ENCODE results near the gene ZNF431. TPM values are rescaled to one million over a fixed set of nuclear protein-coding genes. Genes with fewer than 3 reads are reported as not detected.

The ZNF431 gene
- total and polyA plus RNA-seq, 9 of the 15 experiments (the other 6 are each of a cell fraction or from before 2014, with no cell fraction given) = 3.3 to 24.8 (median 13.5) TPM

DNA sequence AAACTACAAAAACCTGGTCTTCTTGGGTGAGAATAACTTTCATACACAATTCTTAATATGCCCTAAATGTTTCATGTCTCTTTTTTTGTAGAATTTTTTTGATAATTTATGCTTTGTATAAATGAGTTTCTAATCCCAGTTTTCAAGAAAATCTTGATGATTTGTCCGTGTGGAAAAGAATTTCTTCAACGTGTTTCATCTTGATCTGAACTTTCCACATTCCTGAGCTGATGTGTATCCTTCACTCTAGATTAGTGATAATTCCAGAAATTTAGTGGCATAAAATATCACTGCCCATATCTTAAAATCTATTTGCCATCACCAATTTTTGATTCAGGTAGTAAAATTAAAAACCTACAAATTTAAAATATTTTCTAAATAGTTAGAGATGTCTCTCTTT is 24.6 kb downstream of the ZNF431 start:
- ATAC-seq = no peak

GRCh38 chr19:21197590-21198295 is 55.9 kb downstream of the ZNF431 start:
- Histone ChIP-seq H3K9me3 (replicated peaks; ENCODE audit: control insufficient read depth, insufficient read depth, low read depth, low read length) (0 out of 2 replicates have a peak, but pooled peaks cover 2% of the 10 kb centered on the region), H3K9ac (ENCODE audit: insufficient read depth in 1 of 2, low read depth in 2 of 2, low read length in 2 of 2) (peak overlapping the region in 1 of 2 experiments; percentile 36; a peak in 2 of 4 replicates), H3K9me1 (ENCODE audit: control insufficient read depth, insufficient read depth, low read length) (no peaks in the 10 kb centered on the region), H3K36me3 (ENCODE audit: control insufficient read depth, insufficient read depth, low read length) (no peaks in the 10 kb centered on the region), H3K27me3 (ENCODE audit: control insufficient read depth in 2 of 2, insufficient read depth in 2 of 2, low read length in 2 of 2) (no peaks in the 10 kb centered on the region), H2AFZ (ENCODE audit: low read depth, low read length) (peak overlapping the region; percentile 87), H3K27ac (ENCODE audit: extremely low read depth, low read depth, low read length) (peak overlapping the region; percentile 74), H3K79me2 (ENCODE audit: control insufficient read depth, insufficient read depth, low read length) (no peaks in the 10 kb centered on the region), H3K4me1 (replicated peaks in 1 of 2; ENCODE audit: control insufficient read depth in 2 of 2, insufficient read depth in 2 of 2, low read length in 2 of 2) (peaks cover 0 to 10% of the 10 kb centered on the region in 2 experiments; a peak in 2 of 5 replicates), H3K4me3 (no peak overlapping the region), H3K4me2 (ENCODE audit: insufficient read depth, low read length) (peak overlapping the region; percentile 47), H4K20me1 (replicated peaks; ENCODE audit: control insufficient read depth, insufficient read depth, low read length) (no peaks in the 10 kb centered on the region)
- POLR2A ChIA-PET = interaction anchor here (0.9 to 1.5 kb wide), 5 partner anchors 10 to 263 kb away, joined by 3 to 5 read pairs (median 3); partner anchors contain the start of genes ZNF431 and ZNF714
- ATAC-seq (peak; percentile 78), FAIRE-seq (peak; percentile 44), DNase-seq (ENCODE audit: extremely low read depth in 1 of 4, low spot score in 3 of 4) (peak in 1 of 4 experiments; percentile 74)
- 14% methylated on average over 7 of the region's 7 CpGs for WGBS (ENCODE audit: insufficient coverage, low coverage, missing lambda C conversion rate)
- intact Hi-C loops (cut with micrococcal nuclease) (loop anchor here (5.0 kb wide), 1 partner anchor 175 kb away; the partner anchor contains the start of gene ZNF430), in situ Hi-C loops (cut with MboI) (no loop called here)
- CTCF ChIA-PET (ENCODE audit: low intra/inter-chr PET ratio) = no interaction called here
- no TSS peak for BruUV-seq (replicated peaks)
- no peak for TF ChIP-seq RBM14 (IDR thresholded peaks at IDR 0.05; ENCODE audit: borderline replicate concordance, insufficient read depth, low read depth, low read length)
- TF ChIP-seq ZBTB17 (CRISPR knock-in tag; IDR thresholded peaks at IDR 0.05) = no peak
- no peak for TF ChIP-seq ETV5 (CRISPR knock-in tag; IDR thresholded peaks at IDR 0.05; ENCODE audit: low read depth)
- TF ChIP-seq ATF1 (CRISPR knock-in tag; IDR thresholded peaks at IDR 0.05) = no peak
- TF ChIP-seq ATF1 (tag; IDR thresholded peaks at IDR 0.05) = 0 out of 2 replicates have a peak, but pooled peaks have one; percentile 23
- TF ChIP-seq ZMIZ1 (IDR thresholded peaks at IDR 0.05; ENCODE audit: low read depth in 2 of 2, low read length in 2 of 2) = peak in 1 of 2 experiments; percentile 41; a peak in 1 of 4 replicates
- TF ChIP-seq CEBPG (CRISPR knock-in tag; IDR thresholded peaks at IDR 0.05) = peak; percentile 83
- peak; percentile 35 to 79; a peak in 3 of 4 replicates for TF ChIP-seq CEBPG (tag; conservative IDR thresholded peaks at IDR 0.05 in 1 of 2, IDR thresholded peaks at IDR 0.05 in 1 of 2)
- TF ChIP-seq TAF15 (IDR thresholded peaks at IDR 0.05; ENCODE audit: low read depth, low read length) = no peak
- peak; percentile 78 for TF ChIP-seq FOXM1 (IDR thresholded peaks at IDR 0.05; ENCODE audit: low read depth)
- no peak for TF ChIP-seq FOXM1 (CRISPR knock-in tag; IDR thresholded peaks at IDR 0.05; ENCODE audit: low read depth)
- no peak for TF ChIP-seq TRIM28 (IDR thresholded peaks at IDR 0.05)

More for the DNA sequence above, 24.6 kb downstream of the ZNF431 start:
- CTCF ChIA-PET (ENCODE audit: low intra/inter-chr PET ratio) = no interaction called here
- peaks cover 41% of the 10 kb centered on the region for H3K79me2 ChIP-seq (ENCODE audit: control insufficient read depth, insufficient read depth, low read length)
- no peak overlapping the region for H3K9ac ChIP-seq (ENCODE audit: insufficient read depth in 1 of 2, low read depth in 2 of 2, low read length in 2 of 2)
- no peak overlapping the region for H3K4me3 ChIP-seq
- FAIRE-seq = no peak
- TF ChIP-seq GATA2 (CRISPR knock-in tag; IDR thresholded peaks at IDR 0.05) (no peak), ZNF316 (IDR thresholded peaks at IDR 0.05) (no peak)
- WGBS (ENCODE audit: insufficient coverage, low coverage, missing lambda C conversion rate) = 89% methylated on average over 2 of the region's 2 CpGs
- H4K20me1 ChIP-seq (replicated peaks; ENCODE audit: control insufficient read depth, insufficient read depth, low read length) = no peaks in the 10 kb centered on the region
- H2AFZ ChIP-seq (ENCODE audit: low read depth, low read length) = no peak overlapping the region
- POLR2A ChIA-PET = no interaction called here
- intact Hi-C loops (cut with micrococcal nuclease) (no loop called here), in situ Hi-C loops (cut with MboI) (no loop called here)
- H3K36me3 ChIP-seq (ENCODE audit: control insufficient read depth, insufficient read depth, low read length) = peaks cover 82% of the 10 kb centered on the region
- H3K27ac ChIP-seq (ENCODE audit: extremely low read depth, low read depth, low read length) = no peak overlapping the region
- no peaks in the 10 kb centered on the region for H3K9me1 ChIP-seq (ENCODE audit: control insufficient read depth, insufficient read depth, low read length)
- BruUV-seq (replicated peaks) = no TSS peak
- no peak overlapping the region for H3K4me2 ChIP-seq (ENCODE audit: insufficient read depth, low read length)
- H3K9me3 ChIP-seq (replicated peaks; ENCODE audit: control insufficient read depth, insufficient read depth, low read depth, low read length) = no peaks in the 10 kb centered on the region
- no peaks in the 10 kb centered on the region for H3K27me3 ChIP-seq (ENCODE audit: control insufficient read depth in 2 of 2, insufficient read depth in 2 of 2, low read length in 2 of 2)
- DNase-seq (ENCODE audit: extremely low read depth in 1 of 4, low spot score in 3 of 4) = no peak
- no peaks in the 10 kb centered on the region for H3K4me1 ChIP-seq (replicated peaks in 1 of 2; ENCODE audit: control insufficient read depth in 2 of 2, insufficient read depth in 2 of 2, low read length in 2 of 2)
